ENCODE data around the gene HOXA2.

HOXA2 gene

GRCh38 chr7:27124902-27125689 is 22.6 kb upstream of the HOXA2 start:
- no peak for DNase-seq (ENCODE audit: low read depth in 2 of 2)

- DNase-seq (ENCODE audit: low read depth in 2 of 2): no peak
These were observed 21.8 kb upstream of the HOXA2 start for GRCh38 chr7:27124096-27124901.

- no peak for DNase-seq (ENCODE audit: low read depth in 2 of 2)
These were observed 21.1 kb upstream of the HOXA2 start for GRCh38 chr7:27123477-27124053.

GRCh38 chr7:27123007-27123476 is 20.6 kb upstream of the HOXA2 start:
- DNase-seq (ENCODE audit: low read depth in 2 of 2): no peak

GRCh38 chr7:27122077-27122910 is 19.8 kb upstream of the HOXA2 start:
- DNase-seq (ENCODE audit: low read depth in 2 of 2): no peak

- DNase-seq (ENCODE audit: low read depth in 2 of 2): no peak
These were observed 19.2 kb upstream of the HOXA2 start for GRCh38 chr7:27121684-27122076.

GRCh38 chr7:27119412-27119911 is 17.0 kb upstream of the HOXA2 start:
- no peak for DNase-seq (ENCODE audit: low read depth in 2 of 2)

GRCh38 chr7:27118580-27118979 is 16.1 kb upstream of the HOXA2 start:
- DNase-seq (ENCODE audit: low read depth in 2 of 2): no peak

GRCh38 chr7:27117887-27118491 is 15.5 kb upstream of the HOXA2 start:
- no peak for DNase-seq (ENCODE audit: low read depth in 2 of 2)

GRCh38 chr7:27116962-27117886 is 14.7 kb upstream of the HOXA2 start:
- no peak for DNase-seq (ENCODE audit: low read depth in 2 of 2)

GRCh38 chr7:27116031-27116961 is 13.8 kb upstream of the HOXA2 start:
- no peak for DNase-seq (ENCODE audit: low read depth in 2 of 2)

GRCh38 chr7:27115221-27116026 is 12.9 kb upstream of the HOXA2 start:
- no peak for DNase-seq (ENCODE audit: low read depth in 2 of 2)

GRCh38 chr7:27114881-27115220 is 12.4 kb upstream of the HOXA2 start:
- no peak for DNase-seq (ENCODE audit: low read depth in 2 of 2)

- DNase-seq (ENCODE audit: low read depth in 2 of 2): no peak
These were observed 11.7 kb upstream of the HOXA2 start for GRCh38 chr7:27113991-27114769.

- DNase-seq (ENCODE audit: low read depth in 2 of 2): no peak
These were observed 10.8 kb upstream of the HOXA2 start for GRCh38 chr7:27112955-27113949.

GRCh38 chr7:27112361-27112760 is 9.9 kb upstream of the HOXA2 start:
- DNase-seq (ENCODE audit: low read depth in 2 of 2): no peak

All from stimulated activated CD8-positive, alpha-beta memory T cell treated with anti-CD3 and anti-CD28 coated beads, Interleukin-2, amount 100 ng/mL, for 48 hours (primary cell).